ENCODE data around the gene GABRD. TPM values are rescaled to one million over a fixed set of nuclear protein-coding genes. Genes with fewer than 3 reads are reported as not detected.
A peak's percentile ranks its signal among the peaks of the same experiment; 100 is the strongest.

GABRD gene
- total and polyA plus RNA-seq, 2 of the 13 experiments (the other 11 are each of a cell fraction or from before 2014, with no cell fraction given), result not detected

GRCh38 chr1:2042830-2043773, 24.0 kb downstream of the GABRD start:
- H3K79me2 ChIP-seq (ENCODE audit: insufficient read depth, low read length), result no peaks in the 10 kb centered on the region
- ATAC-seq (no peak), FAIRE-seq (no peak), DNase-seq (ENCODE audit: low spot score) (peak; percentile 20)
- peaks cover 9 to 47% of the 10 kb centered on the region in 2 experiments for H3K27me3 ChIP-seq (ENCODE audit: control insufficient read depth in 1 of 2, insufficient read depth in 2 of 2, low read length in 2 of 2)
- TF ChIP-seq KDM2A (CRISPR knock-in tag; IDR thresholded peaks at IDR 0.05; ENCODE audit: borderline replicate concordance, low read depth) (no peak), ZNF687 (CRISPR knock-in tag; IDR thresholded peaks at IDR 0.05) (peak; percentile 11; the same call in 1 of the 2 replicates), CTCF (CRISPR knock-in tag; IDR thresholded peaks at IDR 0.05) (peak; percentile 43)
- H2AFZ ChIP-seq (ENCODE audit: low read length), result no peak overlapping the region
- H3K4me3 ChIP-seq (replicated peaks in 1 of 3; ENCODE audit: insufficient read depth in 1 of 3, low read depth in 2 of 3, low read length in 3 of 3), result no peak overlapping the region
- 60% methylated on average over 19 of the region's 41 CpGs for WGBS (ENCODE audit: low lambda C conversion rate)
- CTCF ChIA-PET (ENCODE audit: low intra/inter-chr PET ratio, low total read pairs), result no interaction called here
- H3K4me2 ChIP-seq (ENCODE audit: low read depth, low read length), result no peak overlapping the region
- H3K9me3 ChIP-seq (ENCODE audit: low read length), result no peaks in the 10 kb centered on the region
- no peak overlapping the region for H3K9ac ChIP-seq (ENCODE audit: insufficient read depth, low read depth, low read length)
- intact Hi-C loops (cut with micrococcal nuclease; ENCODE audit: unreplicated experiment) (no loop called here), in situ Hi-C loops (cut with HindIII; ENCODE audit: extremely low pct_ligation_motif_present, low pct_unique_long_range_greater_than_20kb) (no loop called here)
- no peaks in the 10 kb centered on the region for H4K20me1 ChIP-seq (ENCODE audit: insufficient read depth, low read length)
- H3K27ac ChIP-seq (ENCODE audit: extremely low read length, insufficient read depth, low read length), result no peak overlapping the region
- no peaks in the 10 kb centered on the region for H3K36me3 ChIP-seq (replicated peaks in 1 of 2; ENCODE audit: control insufficient read depth in 1 of 2, insufficient read depth in 2 of 2, low read length in 2 of 2)
- peaks cover 51% of the 10 kb centered on the region for H3K4me1 ChIP-seq (ENCODE audit: insufficient read depth, low read length)
- POLR2A ChIA-PET, result interaction anchor here (1.9 kb wide), 1 partner anchor 99 kb away, joined by 13 read pairs; no protein-coding TSS in a partner anchor
- BruUV-seq (replicated peaks), result no TSS peak

All from HepG2 (cell line).